ENCODE data around the gene NECAB3.

Gene NECAB3

DNA sequence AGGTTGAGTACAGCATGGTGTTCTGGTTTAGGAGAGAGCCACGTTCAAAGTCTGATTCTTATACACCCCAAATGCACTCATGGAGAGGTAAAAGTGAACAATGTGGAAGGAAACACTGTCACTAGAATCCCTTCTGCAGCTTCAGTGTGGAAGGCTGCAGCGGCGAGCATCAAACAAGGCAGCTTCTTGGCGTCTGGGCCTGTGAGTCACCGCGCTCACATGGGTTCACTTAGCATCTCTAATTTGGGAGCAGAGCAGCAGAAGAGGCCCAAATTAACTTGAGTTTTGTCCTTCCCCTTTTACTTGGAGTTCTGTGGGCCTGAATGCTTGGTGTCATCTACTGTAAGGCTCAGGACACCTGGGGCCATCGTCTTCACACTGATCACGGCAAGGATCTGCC, 22.9 kb upstream of the NECAB3 start:
- DNase-seq (ENCODE audit: low read depth in 3 of 3) = no peak

DNA sequence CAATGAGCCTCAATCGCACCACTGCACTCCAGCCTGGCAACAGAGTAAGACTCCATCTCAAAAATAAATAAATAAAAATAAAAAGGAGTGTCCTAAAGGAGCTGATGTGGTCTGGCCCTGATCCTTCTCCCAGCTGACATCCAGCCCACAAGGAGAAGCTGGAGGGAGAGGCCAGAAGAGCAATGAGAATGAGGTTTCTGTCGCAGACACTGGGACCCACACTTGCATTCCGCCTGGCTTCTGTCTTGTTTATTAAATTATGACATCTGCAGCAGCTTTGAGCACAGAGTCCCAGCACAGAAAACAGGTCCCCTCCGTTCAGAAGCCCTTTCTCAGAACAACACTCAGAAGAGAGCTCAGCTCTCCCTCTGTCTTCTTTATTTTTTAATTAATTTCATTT, 22.2 kb upstream of the NECAB3 start:
- DNase-seq (ENCODE audit: low read depth in 3 of 3) = no peak

DNA sequence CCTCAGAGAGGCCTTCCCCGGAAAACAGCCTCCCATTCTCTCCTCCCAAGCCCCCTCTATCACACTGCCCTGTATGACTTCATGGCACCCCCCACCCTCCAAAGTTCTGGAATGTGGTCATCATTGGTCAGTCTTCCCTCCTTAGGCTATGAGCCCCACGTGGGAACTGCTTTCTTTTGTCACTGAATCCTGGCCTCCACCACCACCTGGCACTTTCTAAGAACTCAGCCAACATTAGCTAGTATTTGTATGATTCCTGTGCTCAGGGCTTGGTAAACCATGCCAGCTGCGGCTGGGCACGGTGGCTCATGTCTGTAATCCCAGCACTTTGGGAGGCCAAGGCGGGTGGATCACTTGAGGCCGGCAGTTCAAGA, 20.4 kb upstream of the NECAB3 start:
- DNase-seq (ENCODE audit: low read depth in 3 of 3) = no peak

DNA sequence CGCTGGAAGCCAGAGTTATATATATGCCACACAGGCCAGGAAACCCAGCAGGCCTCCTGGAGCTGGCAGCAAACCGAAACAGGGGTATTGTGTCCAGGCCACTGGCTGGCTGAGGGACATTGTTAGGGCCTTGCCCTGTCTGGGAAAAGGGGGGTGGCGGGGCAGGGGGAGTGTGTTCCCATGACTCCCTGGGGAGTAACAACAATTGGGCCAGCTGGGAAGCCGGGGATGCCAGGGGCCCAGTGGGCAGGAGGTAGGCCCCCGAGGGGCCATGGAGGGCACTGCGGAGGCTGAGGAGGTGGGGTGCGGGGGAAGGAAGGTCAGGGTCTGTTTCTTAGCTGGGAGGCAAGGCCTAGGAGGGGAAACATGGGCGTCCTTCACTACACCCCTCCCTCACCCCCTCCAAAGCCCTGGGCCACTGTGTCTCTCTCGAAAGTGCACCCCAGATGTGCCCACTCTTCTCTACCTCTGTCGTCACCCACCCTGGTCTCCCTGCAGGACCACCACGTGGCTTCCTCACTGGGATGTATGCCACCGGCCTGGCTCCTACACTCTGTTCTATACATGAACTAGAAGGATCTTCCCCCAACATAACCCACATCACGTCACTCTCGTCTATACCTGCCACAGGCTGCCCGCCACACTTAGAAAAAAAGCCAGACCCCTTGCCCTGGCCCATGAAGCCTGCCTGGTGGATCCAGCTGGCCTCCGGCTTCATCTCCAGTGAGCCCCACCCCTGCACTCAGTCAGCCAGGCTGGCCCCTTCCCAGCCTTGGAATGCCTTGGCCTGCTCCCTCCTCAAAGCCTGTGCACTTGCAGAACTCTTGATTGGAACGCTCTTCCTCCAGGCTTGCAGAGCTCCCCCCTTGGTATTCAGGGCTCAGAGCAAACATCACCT, 19.8 kb upstream of the NECAB3 start:
- DNase-seq (ENCODE audit: low read depth in 3 of 3) = no peak

DNA sequence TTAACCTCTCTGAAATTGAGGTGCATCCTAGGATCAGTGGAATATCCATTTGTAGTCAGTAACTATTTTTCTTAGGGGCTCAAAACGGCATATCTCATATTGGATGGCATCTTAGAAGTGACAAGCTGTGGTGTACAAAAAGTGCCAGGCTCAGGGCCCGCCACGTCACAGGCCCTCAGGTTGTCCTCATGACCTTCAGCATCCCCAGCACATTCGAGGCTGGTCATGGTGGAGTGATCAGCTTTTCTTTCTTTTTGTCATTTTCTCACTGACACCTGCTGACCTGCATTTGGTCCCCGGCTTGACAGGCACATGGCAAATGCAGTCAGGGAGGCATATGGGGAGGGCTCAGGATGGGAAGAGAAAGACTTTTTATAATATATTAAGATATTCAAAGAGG, 19.1 kb upstream of the NECAB3 start:
- no peak for DNase-seq (ENCODE audit: low read depth in 3 of 3)

DNA sequence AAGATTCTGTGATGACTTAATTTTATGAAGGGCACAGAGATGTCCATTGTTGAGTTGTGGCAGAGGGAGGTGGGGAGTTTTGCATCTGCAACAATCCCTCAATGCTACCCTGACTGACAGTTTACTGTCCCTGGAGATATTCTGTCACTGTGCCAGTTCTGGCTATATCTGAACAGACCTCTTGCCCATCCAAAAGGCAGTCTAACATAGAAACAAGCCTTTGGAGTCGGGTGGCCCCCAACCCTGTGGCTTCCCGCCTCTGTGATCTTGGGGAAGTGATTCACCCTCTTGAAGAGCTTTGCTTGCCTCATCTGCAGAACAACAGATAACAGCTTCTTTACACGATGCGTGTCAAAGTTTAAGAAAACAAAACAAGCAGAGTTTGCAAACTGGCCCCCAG, 15.7 kb upstream of the NECAB3 start:
- DNase-seq (ENCODE audit: low read depth in 3 of 3) = no peak

DNA sequence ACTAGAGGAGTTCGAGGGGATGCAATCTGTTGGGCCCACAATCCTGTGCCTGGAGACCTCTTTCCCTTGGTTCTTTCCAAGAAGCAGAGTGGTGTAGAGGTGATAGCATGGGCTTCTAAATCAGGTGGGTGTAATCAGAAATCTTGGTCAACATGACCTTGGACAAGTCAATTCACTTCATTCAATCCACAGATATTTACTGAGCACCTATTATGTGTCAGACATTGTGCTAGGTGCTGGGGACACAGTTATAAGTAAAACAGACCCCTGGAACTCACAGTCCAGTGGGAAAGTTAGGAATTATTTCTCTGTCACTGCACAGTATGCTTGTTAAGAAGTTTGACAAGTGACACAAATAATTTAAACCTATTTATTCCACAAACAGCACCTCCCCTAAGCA, 15.3 kb upstream of the NECAB3 start:
- DNase-seq (ENCODE audit: low read depth in 3 of 3) = no peak

DNA sequence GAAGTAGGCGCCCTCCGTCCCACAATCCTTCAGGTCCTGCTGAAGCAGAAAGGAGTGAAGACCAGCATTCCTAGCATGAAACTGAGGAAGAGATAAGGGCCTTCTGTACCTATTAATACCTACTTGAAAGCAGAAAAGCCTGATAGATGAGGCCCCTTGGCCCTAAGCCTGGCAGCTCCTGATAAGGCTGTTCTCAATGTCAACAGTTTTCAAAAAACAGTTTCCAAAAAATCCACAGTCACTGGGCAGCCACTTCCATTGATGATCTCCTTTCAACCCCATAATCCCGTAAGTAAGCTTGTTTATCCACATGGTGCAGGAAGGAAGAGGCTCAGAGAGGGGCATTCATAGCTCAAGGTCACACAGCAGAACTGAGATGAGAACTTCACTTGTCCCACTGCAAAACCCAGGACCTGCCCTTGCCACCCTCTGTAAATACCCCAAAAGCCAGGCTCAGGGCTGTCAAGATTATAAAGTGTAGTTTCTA, 14.8 kb upstream of the NECAB3 start:
- DNase-seq (ENCODE audit: low read depth in 3 of 3) = no peak

DNA sequence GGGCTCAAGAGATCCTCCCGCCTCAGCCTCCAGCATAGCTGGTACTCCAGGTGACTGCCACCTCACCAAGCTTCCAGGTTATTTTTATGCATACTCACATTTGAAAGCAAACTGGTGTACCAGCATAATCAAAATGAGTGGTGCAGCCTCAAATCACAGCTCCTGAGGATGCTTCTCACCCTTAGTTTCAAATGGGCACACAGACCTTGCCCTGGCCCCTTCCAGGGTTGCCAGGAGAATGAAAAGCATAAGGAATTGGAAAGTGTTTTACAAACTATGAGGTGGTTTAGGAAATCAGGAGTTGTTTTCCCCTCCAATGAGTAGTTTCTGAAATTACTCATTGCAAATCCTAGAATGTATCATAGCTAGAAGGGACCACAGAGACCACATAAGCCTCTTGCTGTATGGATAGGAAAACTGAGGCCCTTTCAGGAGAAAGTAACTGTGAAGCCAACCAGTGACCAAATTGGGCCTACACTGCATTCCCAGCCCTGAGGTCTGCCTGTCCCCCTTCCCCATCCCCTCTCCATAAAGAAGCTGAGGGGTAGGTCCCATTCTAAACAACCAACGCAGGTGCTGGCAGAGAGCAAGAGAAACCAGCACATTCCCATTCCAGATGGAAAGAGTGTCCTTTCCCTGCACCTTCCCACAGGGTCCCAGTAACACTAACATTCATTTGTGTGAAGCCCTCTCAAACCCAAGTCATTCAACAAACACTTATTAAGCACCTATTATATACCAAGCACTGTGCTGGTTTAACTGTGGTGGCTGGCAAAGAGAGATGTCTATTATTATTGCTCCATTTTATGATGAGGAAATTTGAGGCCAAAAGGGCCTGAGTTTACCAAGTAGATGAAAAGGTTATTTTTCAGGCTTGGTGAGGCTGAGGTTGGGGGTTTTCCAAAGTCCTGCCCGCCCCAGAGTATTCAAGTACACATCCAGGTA, 14.0 kb upstream of the NECAB3 start:
- no peak for DNase-seq (ENCODE audit: low read depth in 3 of 3)

DNA sequence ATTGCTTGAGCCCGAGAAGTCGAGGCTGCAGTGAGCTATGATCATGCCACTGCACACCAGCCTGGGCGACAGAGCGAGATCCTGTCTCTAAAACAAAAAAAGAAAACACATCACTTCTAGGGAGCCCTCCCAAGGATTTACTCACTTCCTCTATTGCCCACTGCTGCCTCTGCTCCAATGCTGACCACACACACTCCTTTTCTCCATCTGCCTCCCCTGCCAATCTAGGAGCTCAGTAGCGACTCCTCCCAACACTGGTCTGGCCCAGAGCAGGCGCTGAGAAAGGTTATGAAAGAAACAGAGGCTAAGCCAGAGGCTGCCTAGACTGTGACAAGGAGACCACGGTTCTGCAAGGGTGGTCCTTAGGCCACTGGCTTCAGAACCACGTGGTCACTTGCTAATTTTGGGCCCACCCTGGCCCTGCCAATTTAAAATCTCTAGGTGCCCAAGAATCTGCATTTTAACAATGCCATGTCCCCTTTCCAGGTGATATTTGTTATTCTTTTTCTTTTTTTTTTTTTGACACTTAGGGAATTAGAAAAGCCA, 13.2 kb upstream of the NECAB3 start:
- no peak for DNase-seq (ENCODE audit: low read depth in 3 of 3)

DNA sequence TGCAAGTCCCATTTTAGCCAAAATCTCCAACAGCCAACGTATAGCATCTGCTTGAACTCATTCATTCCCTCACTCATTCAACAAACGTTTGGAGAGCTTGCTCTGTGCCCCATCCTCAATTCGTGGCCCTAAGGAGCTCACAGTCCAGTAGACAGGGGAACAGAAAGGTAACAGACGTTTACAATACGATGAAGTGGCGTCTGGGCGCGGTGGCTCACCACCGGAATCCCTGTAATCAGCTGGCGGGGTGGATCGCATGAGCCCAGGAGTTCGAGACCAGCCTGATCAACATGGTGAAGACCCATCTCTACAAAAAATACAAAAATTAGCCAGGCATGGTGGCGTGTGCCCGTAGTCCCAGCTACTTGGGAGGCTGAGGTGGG, 12.7 kb upstream of the NECAB3 start:
- DNase-seq (ENCODE audit: low read depth in 3 of 3) = no peak

DNA sequence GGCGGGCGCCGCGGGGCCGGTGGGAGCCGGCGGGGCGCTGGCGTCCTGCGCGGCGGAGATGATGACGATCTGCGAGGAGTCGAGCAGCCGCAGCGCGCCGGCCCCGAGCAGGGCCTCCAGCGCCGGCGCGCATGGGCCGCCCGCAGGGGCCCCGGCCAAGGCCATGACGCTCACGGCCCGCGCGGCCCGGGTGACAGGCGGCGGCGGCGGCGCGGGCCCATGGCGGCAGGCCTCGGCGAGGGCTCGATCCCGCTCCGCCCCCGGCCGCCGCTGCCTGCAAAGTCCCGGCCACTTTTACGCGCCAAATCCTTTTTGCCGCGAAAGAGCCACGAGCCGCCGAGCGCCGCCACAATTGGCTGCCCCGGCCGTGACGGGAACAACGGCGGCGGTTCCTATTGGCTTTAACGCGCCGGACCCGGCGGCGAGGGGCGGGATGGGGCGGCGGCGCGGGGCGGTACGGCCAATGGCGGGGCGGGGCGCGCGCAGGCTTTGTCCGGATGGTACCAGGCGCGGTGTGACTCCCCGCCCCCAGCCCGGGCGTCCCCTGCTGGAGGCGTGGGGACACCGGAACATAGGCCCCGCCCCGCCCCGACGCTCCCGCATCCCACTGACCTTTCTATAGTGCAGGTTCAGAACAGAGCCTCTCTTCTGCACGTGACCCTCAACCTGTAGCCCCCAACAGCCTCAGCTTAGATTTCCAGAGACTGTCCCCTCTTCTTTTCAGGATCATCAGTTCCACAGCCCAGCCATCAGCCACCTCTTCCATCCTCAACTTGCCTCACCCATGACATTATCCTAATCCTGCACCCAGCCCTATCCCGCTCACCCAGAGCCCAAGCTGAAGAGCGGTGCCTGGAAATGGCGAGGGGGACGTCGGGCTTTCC, 12.1 kb upstream of the NECAB3 start, which contains the start of gene E2F1:
Gene E2F1 (minus strand): TSS at position 286 of the 884 bp plus-strand sequence. CDS start 121 bp downstream, at position 165.
- peak; percentile 87 to 97 (median 93) for DNase-seq (ENCODE audit: low read depth in 3 of 3)

DNA sequence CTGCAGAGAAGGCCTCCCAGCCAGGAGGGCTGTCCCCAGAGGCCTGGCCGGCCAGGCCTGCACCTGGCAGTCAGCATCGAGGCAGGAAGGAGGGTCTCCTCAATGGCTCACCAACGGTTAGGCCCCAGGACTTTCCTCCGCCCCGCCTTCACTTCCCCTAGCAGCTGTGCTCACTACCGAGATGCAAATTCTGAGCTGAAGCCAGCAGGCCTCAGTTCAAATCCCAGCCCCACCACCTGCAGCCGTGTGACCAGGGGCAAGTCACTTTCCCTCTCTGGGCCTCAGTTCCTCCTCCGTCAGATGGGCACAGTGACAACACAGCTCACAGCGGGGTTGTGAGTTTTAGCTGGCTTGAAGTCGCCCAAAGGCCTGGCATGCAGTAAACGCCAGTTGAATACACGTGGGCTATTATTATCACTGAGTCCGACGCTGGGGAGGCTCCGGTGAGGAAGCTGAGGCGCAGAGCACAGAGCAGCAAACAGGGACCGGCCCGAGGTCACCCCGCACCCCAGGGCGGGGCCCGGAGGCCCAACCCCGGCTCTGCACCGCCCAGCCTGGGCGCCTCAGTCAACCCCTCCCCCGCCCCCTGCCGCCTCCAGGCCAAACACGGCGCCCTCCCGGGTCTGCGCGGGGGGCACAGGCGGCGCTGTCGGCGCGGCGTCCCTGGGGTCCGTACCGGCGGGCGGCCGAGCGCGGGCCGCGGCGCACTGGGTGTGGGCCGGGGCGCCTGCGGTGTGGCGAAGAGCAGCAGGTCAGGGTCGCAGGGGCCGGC, 11.3 kb upstream of the NECAB3 start:
- peak; percentile 29 to 80 (median 57) for DNase-seq (ENCODE audit: low read depth in 3 of 3)

DNA sequence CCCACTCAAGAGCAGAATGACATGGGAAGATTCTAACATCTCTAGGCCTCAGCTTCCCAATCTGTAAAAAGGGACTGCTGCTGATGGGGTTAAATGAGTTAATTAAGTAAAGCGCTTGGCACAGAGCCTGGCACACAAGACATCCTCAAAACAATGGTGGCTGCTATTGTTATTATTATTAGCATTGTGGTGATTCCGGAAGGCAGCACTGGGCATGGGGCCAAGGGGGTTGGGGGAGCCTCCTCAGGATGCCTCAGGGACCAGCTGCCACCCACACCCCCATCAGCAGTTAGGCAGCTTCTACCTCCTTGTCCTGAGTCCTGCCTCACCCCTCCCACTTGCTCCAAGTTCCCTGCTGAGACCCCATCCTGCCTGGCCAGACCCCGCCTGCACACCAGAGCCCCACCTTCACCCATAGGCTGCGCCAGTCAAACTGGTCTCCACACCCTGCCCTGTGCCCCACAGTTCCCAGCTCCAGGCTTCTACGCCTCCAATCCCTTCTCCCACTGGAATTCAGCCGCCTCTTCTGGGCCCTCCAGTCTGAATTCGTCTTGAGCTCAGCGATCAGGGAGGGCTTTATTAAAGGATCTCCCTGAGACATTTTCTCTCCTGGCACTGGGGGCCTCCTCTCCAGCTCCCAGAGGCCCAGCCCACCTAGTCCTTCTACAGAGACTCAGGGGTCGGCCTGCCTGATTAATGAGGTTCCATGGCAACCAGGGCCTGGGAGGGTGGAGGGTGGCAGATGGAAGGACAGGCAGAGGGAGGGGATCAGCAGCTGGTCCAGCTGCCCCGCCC, 10.5 kb upstream of the NECAB3 start:
- no peak for DNase-seq (ENCODE audit: low read depth in 3 of 3)

DNA sequence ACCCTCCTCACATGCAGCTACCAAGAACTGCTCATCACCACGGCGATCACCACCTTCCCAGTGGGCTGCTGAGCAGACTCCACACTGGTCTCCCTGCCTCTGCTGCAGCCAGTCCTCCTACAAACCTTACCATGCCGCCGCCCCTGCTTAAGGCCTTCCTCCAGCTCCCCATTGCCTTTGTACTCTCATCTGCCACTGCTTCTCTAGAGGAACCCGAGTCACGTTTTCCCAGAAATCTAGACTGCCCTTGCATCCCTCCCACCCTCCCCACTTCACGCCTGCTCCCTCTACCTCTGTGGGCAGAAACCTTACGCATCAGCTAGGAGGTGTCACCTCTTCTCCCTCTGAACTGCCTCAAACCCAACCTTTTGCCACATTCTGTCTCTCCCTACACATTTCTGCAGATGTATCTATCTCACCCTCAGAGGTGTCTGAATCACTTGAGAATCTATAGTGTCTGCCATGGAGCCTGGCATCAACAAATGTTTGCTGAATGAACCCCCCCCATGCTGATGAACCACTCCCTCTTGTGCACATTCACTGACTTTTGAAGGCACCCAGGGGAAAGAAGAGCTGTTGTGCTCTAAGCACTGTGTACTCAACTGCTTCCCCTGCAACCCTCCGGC, 7.6 kb upstream of the NECAB3 start:
- no peak for DNase-seq (ENCODE audit: low read depth in 3 of 3)

DNA sequence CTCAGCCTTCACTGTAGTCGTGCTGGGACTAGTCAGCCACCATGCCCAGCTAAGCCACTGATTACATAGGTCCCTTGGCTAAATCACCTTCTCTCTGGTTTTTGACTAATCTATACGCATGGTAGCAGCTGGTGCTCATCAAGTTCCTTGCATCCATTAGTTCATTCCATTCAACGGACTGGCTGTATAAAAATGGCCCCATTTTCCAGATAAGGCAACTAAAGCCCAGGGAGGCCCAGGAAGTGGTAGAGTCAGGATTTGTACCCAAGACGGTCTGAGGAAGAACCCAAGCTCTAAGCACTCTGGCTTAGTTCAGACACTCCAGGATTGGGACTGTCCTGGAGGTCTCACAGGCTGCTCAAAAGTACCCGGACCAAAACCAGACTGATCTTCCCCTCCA, 7.1 kb upstream of the NECAB3 start:
- DNase-seq (ENCODE audit: low read depth in 3 of 3) = no peak

DNA sequence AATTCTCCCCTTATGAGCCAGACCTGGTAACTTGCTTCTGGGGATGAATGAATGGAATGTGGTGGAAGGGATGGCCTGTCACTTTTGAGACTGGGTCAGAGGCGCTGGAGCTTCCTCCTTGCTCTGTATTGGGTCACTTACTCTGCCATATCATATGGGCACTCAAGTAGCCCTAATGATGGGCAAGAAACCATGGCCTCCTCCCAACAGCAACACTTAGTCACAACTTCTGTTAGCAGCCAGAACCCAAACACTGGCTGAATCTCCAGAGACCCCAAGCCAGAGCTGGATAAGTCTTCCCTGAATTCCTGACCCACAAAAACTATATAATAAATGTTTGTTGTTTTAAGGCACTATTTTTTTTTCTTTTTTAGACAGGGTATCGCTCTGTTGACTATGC, 6.5 kb upstream of the NECAB3 start:
- DNase-seq (ENCODE audit: low read depth in 3 of 3) = no peak

DNA sequence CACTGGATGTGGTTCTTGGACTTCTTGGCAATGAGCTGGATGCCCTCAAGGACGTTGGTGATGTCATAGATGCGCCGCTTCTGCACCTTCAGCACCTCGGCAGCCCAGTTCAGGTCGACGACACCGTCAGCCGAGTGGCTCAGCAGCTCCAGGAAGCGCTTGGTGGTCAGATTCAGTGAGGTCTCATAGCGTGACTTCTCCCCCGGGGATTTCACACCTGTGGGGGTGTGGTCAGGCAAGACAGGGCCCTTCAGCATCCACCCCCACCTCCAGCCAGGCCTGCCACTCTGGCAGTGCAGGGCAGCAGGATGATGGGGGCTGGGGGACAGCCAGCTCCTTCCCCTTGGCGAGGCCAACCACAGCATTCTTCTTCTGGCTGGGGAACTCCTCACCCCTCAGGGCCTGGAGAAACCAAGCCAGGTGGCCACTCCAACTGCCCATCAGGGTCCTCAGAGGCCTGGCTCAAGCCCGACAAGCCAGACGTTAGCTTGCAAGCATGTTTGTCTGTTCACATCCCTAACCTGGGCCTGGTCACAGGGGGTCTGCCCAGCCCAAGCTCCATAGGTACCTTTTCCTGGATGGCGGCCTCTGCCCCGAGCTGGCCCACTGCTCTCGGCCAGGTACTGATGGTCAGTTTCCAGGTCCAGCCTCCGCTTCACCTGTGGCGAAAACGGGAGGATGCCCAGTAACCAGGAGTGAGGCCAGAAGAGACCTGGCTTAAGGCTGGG, 5.7 kb upstream of the NECAB3 start:
- DNase-seq (ENCODE audit: low read depth in 3 of 3) = no peak
